Ecto neural progenitor cell (in vitro differentiated cells): ENCODE data around the gene NCR2.

Source experiments
- DNase-seq: peaks from one replicate; pipeline ENCODE4 v3.0.0-alpha.2; 2018; ENCODE audit warnings: low spot score

The NCR2 gene

DNA sequence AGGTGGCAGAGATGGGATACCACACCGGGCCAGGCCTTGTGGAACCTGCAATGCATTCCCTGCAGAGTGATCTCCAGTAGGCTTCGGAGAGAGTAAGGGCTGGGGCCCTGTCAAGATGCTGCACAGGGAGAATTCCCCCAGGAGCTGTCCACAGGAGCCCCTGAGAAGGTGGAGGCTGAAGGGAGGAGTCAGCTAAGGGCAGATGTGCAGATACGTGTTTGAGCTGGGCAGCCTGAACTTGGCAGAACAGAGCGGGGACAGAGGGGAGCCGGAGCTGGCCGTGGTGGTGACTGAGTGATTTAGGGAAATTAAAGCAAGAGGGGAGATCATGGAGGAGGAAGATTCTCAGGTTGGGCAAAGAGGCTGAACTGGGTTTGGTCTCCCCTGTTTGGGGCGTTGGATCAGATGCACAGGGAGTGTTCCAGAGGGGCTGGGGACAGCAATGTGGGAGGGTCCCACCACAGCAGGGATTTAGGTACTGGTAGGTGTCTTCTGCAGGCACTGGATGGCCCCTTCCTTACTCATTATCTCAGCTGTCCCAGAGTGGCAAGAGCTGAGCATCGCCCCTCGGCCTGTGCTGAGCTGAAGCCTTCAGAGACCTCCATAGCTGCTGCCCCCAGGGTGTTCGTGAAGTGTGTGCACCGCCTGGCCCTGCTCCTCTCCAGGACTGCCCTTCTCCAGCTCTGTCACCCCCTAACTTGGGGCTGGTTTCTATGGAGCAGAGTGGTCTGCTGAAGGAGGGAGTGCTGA, 3.8 kb upstream of the NCR2 start:
- DNase-seq, result peak; percentile 38

DNA sequence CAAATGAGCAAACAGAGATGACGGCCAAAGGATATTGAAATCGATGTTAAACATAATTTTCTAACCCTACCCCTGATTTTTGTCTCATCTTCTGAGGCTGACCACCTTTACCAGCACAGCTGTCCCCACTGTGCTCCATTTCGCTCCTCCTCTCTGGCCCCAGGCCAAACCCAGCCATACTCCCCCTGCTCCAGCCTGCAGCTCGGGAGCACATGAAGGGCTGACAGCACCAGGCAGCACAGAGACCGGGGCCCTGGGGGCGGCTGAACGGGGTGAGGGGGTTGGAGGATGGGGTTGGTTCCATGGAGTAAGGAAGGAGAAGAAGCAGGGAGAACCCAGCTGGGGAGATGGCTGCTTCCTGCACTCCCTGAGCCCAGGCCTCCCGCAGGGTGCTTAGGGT, 3.2 kb upstream of the NCR2 start:
- DNase-seq, result no peak

DNA sequence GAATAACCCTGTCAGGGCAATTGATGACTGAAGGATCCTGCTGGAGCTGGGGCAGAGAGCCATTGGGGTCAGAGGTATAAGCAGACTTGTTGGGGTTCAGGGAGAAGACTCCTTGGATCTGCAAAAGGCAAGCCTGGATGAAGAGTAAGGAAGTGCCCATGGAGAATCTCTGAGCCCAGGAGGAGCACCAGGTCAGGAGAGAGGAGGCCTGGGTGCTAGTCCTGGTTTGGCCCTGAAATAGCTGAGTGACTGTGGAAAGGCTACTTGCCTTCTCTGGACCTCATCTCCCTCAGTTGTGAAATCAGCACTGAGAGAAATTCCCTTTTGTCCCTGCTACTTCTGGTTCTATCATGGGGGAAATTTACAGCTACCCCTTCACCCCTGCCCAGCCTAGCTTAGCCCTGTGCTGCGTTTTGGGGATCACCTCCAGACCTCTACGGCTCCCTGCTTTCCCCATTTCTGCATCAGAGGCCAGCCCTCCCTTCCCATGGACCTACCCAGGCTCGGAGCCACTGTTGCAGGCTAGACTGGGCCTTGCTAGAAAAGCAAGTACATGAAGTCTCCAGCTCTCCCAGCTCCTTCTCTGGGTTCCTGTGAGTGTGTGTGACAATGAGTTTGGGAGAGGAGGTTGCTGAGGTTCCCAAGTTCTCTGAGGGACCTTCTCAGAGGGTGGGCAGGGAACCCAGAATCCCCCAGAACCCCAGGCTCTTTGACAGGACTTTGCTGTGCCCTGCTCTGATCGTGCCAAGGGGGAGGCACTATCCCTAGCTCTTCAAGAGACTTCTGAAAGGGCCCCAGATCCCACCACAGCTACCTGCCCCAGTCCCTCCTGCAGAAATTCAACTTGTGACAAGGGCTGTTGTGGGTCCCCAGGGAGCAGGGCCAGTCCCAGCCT, 2.3 kb upstream of the NCR2 start:
- no peak for DNase-seq

DNA sequence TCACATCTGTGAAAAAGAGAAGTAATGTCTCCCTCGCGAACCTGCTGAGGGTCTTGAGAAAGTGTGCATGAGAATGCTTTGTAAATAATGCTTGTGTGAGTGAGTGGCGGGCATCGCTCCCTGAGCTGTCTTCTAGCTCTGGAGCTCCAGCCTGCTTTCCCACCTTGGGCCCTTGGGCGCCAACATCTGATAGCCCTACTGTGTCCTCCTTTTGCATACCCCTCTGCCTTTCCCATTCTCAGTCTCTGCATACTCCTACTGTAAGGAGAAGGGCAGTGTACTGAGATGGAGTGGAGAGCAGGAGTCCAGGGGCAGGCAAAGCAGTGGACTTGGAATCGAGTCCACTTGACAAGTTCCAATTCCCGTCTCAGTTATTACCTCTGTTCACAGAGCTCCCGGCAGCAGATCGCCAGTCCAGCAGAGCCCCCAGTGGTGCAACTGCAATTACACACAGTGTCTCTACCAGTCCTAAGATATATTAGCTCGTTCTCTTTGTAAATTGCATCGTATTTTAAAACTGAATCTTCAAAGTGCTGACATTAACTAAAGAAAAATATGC, 847 bp upstream of the NCR2 start:
- DNase-seq, result no peak

DNA sequence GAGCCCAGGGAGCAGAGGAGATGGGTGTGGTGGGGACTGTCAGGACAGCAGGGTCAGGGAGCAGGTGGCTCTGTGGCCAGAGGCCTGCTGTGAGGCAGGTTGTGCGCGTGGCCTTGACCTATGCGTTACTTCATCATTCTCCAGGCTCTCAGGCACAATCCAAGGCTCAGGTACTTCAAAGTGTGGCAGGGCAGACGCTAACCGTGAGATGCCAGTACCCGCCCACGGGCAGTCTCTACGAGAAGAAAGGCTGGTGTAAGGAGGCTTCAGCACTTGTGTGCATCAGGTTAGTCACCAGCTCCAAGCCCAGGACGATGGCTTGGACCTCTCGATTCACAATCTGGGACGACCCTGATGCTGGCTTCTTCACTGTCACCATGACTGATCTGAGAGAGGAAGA, 535 bp downstream of the NCR2 start:
- DNase-seq, result no peak

DNA sequence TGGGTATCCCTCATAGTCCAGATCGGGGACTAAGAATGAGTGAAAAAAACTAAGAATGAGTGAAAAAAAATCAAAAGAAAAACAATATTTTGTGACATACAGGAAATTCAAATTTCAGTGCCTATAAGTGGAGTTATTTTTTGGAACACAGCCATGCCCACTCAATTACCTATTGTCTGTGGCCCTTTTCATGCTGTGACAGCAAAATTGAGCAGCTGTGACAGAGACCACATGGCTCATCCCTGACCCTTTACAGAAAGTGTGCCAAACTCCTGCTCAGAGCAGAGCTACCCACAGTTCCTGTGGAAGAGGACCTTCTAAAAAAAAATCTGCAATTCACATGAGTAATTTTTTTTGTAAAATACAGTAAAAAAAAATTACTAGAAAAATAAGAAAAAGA, 1.4 kb downstream of the NCR2 start:
- DNase-seq, result no peak

DNA sequence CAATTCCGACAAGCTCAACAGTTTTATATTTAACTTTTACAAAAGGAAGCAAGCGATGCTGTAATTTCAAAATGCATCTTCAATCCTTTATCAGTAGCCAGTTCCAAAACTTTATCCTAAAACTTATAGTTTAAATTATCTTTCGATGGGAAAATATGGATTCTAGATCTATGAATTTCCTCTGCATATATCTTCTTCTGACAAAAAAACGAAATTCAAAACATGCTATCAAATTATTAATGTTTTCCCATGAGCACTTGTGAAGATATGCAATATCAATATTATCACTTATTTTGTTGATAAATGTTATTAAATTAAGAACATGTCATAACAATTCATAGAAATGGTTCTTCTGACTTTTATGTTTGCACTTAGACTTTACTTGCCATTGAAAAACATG, 2.3 kb downstream of the NCR2 start:
- no peak for DNase-seq

DNA sequence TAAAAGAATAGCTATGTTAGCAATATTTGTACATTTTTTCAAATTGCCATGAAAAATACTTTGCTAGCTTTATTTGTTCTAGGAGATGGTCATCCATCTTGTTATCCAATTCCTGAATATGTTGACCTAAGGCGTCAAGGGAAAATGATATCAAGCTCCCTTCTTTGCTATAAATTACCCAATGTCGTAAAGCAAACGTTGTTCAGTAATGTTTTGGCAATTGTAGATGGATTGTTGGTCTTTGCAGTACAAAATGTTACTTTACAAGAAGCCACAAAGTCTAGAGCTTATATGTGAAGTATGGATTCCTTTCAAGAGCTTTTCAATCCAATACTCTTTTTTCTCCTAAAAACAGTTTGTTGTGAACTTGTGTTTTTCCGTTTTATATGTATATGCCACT, 3.3 kb downstream of the NCR2 start:
- no peak for DNase-seq

DNA sequence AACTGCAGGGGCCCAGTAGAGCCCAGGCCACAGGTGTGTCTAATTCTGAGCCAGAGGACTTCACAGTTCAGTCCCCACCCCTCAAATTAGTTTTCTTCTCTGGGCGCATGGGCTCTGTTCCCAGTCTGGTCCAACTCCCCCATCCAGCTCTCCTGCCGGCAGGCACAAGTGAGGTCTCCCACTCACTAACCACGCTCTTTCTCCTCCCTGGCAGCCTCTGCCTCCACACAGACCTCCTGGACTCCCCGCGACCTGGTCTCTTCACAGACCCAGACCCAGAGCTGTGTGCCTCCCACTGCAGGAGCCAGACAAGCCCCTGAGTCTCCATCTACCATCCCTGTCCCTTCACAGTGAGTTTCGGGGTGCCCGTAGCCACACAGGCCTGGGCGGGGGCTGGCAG, 6.2 kb downstream of the NCR2 start:
- DNase-seq, result no peak

DNA sequence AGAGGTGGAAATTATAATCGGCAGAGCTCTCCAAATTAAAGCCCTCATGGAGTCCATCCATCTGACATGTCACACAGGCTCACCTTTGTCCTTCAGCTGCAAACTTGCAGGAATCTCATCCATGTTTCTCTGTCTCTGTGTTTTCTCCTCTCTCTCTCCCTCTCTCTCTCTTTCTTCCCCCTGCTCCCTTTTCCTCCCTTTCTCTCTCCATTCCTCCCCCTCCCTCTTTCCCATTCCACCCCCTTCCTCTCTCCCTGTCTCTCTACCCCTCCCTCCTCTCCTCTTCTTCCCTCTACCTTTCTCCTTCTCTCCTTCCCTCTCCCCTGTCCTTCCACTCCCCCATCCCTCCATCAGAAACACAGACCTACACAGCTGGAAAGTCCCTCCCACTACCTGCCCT, 6.8 kb downstream of the NCR2 start:
- DNase-seq, result no peak

DNA sequence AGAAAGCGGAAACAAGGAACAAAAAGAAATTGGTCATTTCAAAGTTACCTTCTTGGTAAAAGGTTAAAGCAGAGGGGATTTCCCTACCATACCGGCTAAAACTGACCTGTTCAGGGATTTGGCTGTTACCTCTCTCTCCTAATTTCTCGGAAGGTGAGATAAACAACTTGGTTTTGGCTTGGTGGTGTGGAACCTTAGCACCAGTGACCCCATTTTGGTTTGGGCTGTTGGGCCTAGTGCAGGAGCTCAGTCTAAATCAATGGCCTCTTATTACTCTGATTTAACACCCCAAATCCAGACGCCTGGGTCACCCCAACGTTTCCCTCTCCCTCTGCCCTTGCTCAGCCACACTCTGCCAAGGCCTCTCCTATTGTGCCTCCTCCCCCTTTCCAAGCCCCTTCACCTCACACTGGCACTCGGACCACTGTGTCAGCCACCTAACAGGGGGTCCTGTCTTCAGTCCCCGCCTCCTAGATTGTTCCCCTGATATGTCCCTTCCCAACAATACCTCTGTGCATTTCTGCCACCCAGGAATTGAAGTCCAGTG, 8.3 kb downstream of the NCR2 start:
- DNase-seq, result no peak

DNA sequence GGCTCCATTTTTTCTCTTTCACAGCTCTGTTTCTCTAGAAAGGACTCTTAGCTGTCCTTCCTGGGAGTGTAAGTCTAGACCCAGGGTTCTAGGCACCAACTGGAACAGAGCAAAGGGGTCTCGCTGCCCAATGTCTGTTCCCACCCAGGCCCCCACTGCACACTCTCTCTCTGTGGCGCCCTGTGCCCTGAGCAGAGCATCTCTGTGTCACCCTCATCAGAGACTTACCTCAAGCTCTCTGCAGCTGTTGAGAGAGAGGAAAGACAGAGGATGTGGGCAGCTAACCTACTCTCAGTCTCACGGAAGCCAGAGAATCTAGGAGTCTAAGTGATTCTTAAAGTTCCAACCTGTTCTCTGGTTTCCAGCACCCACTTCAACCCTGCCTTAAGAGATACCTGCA, 9.5 kb downstream of the NCR2 start:
- no peak for DNase-seq

DNA sequence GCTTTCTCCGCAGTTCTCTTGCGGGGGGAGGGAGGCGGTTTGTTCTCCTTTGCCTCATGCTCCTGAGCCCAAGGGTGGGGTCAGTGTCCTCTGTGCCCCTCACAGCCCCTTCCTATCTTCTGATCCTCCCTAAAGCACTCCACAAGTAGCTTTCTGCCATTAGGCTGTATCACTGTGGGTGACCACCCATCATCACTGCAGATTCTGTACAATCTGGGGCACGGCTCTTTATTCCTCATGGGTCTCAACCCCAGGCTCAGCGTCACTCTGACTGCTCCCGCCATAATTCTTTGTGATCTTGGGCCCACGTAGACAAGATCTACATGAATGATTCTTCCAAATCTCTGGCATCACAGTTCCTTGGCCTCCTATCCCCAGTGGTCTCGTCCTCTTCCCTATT, 10.5 kb downstream of the NCR2 start:
- no peak for DNase-seq

DNA sequence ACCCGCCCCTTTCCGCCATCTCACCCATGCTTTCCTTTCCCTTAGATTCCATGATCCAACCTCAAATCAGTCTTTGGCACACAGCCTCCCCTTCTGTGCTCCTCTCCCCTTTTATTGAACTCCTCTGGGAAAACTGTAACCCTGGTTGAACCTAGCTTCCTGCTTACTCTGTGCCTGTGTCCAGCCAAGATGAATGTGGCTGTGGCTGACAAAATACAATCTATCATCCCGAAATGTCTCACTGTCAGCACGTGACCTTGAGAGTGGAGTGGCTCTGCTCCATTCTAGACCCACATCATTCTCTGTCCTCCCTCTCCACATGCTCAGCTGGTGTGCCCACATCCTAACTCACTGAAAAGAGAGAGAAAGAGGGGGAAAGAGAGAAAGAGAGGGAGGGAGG, 11.0 kb downstream of the NCR2 start:
- DNase-seq, result no peak

DNA sequence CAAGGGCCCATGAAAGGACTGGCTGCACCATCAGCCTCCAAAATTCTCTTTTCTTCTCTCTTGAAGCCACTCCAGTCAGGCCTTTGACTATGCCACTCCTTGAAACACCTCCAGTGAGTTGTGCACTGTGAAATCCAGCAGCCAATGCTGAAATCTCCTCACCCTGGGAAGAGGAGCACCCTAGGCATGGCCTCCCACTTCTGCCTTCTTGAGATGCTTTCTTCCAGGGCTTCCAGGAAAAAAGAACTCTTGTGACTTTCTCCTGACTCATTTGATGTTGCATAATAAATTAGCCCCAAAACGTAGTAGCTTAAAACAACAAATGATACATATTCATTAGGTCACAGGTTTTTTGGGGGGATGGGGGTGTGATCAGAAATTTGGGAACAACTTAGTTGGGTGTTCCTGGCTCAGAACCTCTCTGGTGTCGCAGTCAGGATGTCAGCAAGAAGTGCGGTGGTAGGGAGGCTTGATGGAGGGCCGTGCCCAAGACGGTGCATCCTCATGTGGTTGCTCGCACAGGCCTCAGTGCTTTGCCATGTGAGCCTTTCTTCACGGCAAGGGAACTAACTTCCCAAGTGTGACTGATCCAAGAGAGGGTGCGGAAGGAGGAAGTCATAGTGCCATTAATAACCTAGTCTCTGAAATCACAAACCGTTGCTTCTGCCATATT, 12.1 kb downstream of the NCR2 start:
- no peak for DNase-seq

DNA sequence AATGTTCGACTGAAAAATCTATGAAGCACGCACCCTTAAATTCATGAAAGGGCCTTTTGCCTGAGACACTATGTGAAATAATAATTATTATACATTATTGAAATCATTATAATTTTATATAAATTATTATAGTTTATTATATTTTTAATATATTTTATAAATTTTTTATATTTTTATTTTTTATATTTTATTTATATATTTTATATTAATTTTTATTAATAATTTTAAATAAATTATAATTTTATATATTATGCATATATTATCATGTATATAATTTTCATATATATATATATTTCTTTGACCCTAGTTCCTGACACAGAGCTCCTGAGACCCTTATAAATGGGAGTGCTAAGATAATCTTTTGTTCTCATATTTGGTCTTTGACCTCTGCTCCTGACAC, 13.5 kb downstream of the NCR2 start:
- DNase-seq, result no peak

DNA sequence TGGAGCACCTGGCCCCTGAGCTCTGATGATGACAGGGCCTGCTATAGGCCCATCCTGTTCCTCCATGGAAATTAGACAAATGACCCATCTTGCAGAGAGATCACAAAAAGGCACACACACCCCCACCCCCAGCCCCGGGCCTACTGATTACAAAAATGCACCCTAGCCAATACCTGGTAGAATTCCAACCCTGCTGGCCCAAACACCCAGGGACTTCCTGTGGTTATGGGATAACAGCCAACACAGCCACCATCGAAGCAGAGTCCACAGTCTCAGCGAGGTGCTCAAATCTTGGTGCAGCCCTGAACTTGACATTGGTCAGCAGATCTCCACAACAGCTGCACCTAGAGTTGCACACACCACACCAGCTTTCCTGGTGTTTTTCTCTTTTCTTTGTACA, 17.0 kb downstream of the NCR2 start:
- no peak for DNase-seq

DNA sequence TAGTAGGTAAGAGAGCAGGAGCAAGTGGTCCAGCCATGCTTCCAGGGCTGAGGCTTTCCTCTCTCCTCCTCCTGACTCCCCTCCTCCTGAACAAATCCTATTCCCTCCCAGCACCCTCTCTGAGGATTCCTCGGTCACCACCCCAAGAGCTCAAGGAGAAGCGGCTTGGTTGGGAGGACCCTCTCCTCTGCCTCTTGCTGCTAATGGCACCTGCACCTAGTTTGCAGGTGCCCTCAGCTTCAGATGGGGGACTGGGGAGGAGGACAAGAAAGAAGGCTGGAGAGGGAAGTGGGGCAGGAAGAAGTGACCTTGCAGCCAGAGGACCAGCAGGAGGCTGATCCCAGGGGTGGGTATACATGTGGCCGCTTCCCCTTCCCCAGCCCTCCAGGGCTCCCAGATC, 17.5 kb downstream of the NCR2 start:
- no peak for DNase-seq

DNA sequence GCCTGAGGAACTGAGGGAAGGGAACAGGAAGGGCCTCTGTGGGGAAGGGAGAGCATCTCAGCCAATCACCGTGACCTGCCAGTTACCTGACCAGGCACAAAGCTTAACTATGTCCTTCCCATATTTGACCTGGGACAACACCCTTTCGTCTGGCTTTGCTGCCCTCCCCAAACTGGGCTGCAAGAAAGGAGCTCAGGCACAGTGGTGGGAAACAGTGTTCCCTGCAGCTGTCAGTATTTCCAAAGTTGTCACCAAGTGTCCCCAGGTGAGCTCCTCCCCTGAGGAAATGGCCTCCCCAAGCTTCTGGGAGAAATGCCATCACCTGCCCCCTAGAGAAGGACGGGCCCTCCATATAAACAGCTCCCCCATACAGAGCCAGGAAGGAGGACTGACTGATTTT, 17.9 kb downstream of the NCR2 start:
- DNase-seq, result no peak

DNA sequence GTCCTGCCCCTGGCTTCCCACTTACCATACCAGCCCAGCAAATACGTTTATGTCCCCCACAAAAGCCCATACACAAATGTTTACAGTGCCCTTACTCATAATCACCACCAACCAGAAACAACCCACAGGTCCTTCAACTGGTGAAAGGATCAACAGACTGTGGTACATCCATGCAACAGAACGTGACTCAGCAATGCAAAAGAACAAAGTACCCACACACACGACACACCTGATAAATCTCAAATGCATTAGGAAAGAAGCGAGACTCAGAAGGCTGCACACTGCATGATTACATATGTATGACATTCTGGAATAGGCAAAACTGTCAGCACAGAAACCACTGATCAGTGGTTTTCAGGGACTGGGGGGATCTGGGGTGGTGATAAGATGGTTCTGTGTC, 20.5 kb downstream of the NCR2 start:
- DNase-seq, result peak; percentile 6

DNA sequence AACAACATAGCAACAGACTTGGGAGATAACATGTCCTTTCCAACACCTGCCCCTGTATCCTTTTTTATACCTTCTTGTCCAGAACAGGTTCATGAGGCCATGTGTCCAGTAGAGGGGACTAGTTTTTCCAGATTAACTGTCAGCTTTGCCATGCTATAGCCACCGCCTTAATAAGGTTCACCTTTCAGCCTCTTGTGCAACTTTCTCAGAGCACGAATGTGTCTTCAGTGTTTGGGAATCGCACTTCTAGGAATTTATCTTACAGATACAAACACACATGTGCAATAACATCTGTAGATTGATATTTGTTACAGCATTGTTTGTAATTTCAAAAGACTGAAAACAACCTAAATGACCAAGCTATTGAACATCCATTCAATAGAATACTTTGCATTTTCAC, 21.4 kb downstream of the NCR2 start:
- DNase-seq, result no peak

DNA sequence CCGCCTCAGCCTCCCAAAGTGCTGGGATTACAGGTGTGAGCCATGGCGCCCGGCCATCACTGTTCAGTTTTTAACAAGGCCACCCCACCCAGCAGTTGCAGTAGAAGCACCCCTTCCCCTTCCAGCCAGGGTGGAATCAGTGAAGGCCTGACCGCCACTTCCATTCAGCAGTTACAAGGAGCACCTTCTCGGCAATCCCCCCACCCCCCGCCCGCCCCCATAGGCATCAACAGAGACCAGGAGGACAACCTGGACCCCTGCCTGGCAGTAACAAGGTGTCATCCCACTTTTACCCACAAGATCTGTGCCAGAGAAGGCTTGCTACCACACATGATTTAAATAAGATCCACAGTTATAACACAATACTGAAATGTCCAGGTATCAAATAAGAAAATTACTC, 23.1 kb downstream of the NCR2 start:
- no peak for DNase-seq
